H1 (cell line): ENCODE results near the gene ELMO1. TPM values are rescaled to one million over a fixed set of nuclear protein-coding genes. Genes with fewer than 3 reads are reported as not detected.

Experiments used
- CTCF ChIA-PET: fragments of 300-600 bp; sonication (Branson Sonifier 250); formaldehyde crosslinking; loops from one replicate; lab custom pipeline; 2021; ENCODE audit not compliant: partially characterized antibody; lab: Charles Lee
- POLR2A ChIA-PET: fragments of 300-600 bp; sonication (Branson Sonifier 250); formaldehyde crosslinking; loops from one replicate; lab custom pipeline; 2021; ENCODE audit warnings: inconsistent platforms; ENCODE audit not compliant: partially characterized antibody; lab: Charles Lee
- DNase-seq, 2 experiments: peaks; one replicate each; pipeline versions ENCODE4 v3.0.0 to v3.0.0-alpha.2; 2010 to 2022; ENCODE audit warnings: low spot score in 2 of 2, low read depth in 1 of 2, mixed read lengths in 1 of 2
- FAIRE-seq: peaks from 2 replicates; lab custom pipeline; 2011; peaks lifted over from hg19 to GRCh38; lab: Jason Lieb, UNC
- H2AFZ ChIP-seq: 2 replicates; pipeline ENCODE4 v1.8.1; 2012; ENCODE audit warnings: low read length, inconsistent platforms
- H2AK5ac ChIP-seq: 2 replicates; pipeline ENCODE4 v1.6.1; 2013; ENCODE audit warnings: low read depth, low read length
- H2BK120ac ChIP-seq: replicated peaks from 2 replicates; pipeline ENCODE3; 2013; ENCODE audit warnings: low read depth, low read length, inconsistent platforms
- H2BK12ac ChIP-seq: 2 replicates; pipeline ENCODE4 v1.6.1; 2013; ENCODE audit warnings: low read depth, low read length
- H2BK15ac ChIP-seq: 2 replicates; pipeline ENCODE4 v1.6.1; 2013; ENCODE audit warnings: low read length
- H2BK20ac ChIP-seq: 2 replicates; pipeline ENCODE4 v1.6.1; 2013; ENCODE audit warnings: low read length
- H2BK5ac ChIP-seq: 2 replicates; pipeline ENCODE4 v1.6.1; 2013; ENCODE audit warnings: low read depth, low read length
- H3K14ac ChIP-seq: 2 replicates; pipeline ENCODE4 v1.6.1; 2013; ENCODE audit warnings: inconsistent platforms; ENCODE audit not compliant: insufficient read length
- H3K18ac ChIP-seq: 2 replicates; pipeline ENCODE4 v1.6.1; 2013; ENCODE audit warnings: low read length; ENCODE audit errors: extremely low read depth
- H3K23ac ChIP-seq: 2 replicates; pipeline ENCODE4 v1.6.1; 2013; ENCODE audit warnings: inconsistent platforms; ENCODE audit not compliant: insufficient read length
- H3K23me2 ChIP-seq: 2 replicates; pipeline ENCODE4 v1.6.1; 2013; ENCODE audit warnings: low read depth, low read length
- H3K27ac ChIP-seq: 2 replicates; pipeline ENCODE4 v1.6.1; 2011; ENCODE audit warnings: low read depth, low read length, inconsistent platforms
- H3K27me3 ChIP-seq, 4 experiments: replicated peaks in 1 of 4; 1 replicate in 1 of 4; 2 replicates in 3 of 4; pipeline versions ENCODE4 v1.6.1 to v1.8.1; 2011 to 2013; ENCODE audit warnings: low read length in 3 of 4, mild to moderate bottlenecking in 3 of 4, inconsistent platforms in 2 of 4, mixed read lengths in 2 of 4, moderate library complexity in 1 of 4; ENCODE audit not compliant: control insufficient read depth in 3 of 4, insufficient read depth in 3 of 4; ENCODE audit errors: extremely low read depth in 1 of 4
- H3K36me3 ChIP-seq, 4 experiments: 2 replicates each; pipeline versions ENCODE4 v1.6.1 to v1.8.1; 2011 to 2013; ENCODE audit warnings: mild to moderate bottlenecking in 4 of 4, low read length in 3 of 4, moderate library complexity in 2 of 4, control low read depth in 1 of 4, inconsistent platforms in 1 of 4; ENCODE audit not compliant: insufficient read depth in 4 of 4, control insufficient read depth in 2 of 4
- H3K4ac ChIP-seq: replicated peaks from 2 replicates; pipeline ENCODE3; 2013; ENCODE audit warnings: low read length, low read depth, mixed read lengths, inconsistent platforms; ENCODE audit not compliant: insufficient read length
- H3K4me1 ChIP-seq, 4 experiments: replicated peaks in 1 of 4; 1 replicate in 1 of 4; 2 replicates in 3 of 4; pipeline versions ENCODE4 v1.6.1 to v1.8.1; 2011 to 2013; ENCODE audit warnings: low read length in 3 of 4, inconsistent platforms in 2 of 4, mixed read lengths in 1 of 4; ENCODE audit not compliant: insufficient read depth in 4 of 4, control insufficient read depth in 3 of 4
- H3K4me2 ChIP-seq, 2 experiments: 2 replicates each; pipeline versions ENCODE4 v1.6.1 to v1.8.1; 2011 to 2013; ENCODE audit warnings: low read depth in 2 of 2, low read length in 2 of 2, control low read depth in 1 of 2, inconsistent platforms in 1 of 2, mild to moderate bottlenecking in 1 of 2; ENCODE audit not compliant: insufficient read depth in 1 of 2
- H3K4me3 ChIP-seq, 4 experiments: fragments of 200-600, 300-600 bp in 1 of 4; sonication (generic), shearing (Covaris generic), sonication (Bioruptor Twin) in 1 of 4; 2 replicates each; pipeline versions ENCODE4 v1.5.1 to v1.8.1; 2011 to 2016; ENCODE audit warnings: low read length in 4 of 4, low read depth in 3 of 4, control low read depth in 2 of 4, inconsistent platforms in 2 of 4, mild to moderate bottlenecking in 2 of 4, mixed read lengths in 1 of 4, moderate library complexity in 1 of 4; ENCODE audit not compliant: insufficient read depth in 2 of 4; ENCODE audit errors: extremely low read depth in 1 of 4
- H3K56ac ChIP-seq: replicated peaks from 2 replicates; pipeline ENCODE3; 2013; ENCODE audit warnings: low read depth, mild to moderate bottlenecking, mixed read lengths, low read length, inconsistent platforms; ENCODE audit not compliant: insufficient read length
- H3K79me1 ChIP-seq: 2 replicates; pipeline ENCODE4 v1.6.1; 2013; ENCODE audit warnings: low read depth, low read length, control low read depth
- H3K79me2 ChIP-seq, 2 experiments: 2 replicates each; pipeline versions ENCODE4 v1.6.1 to v1.8.1; 2012 to 2013; ENCODE audit warnings: low read length in 2 of 2, mild to moderate bottlenecking in 2 of 2, inconsistent platforms in 1 of 2; ENCODE audit not compliant: insufficient read depth in 2 of 2, control insufficient read depth in 1 of 2
- H3K9ac ChIP-seq, 4 experiments: replicated peaks in 1 of 4; 1 replicate in 1 of 4; 2 replicates in 3 of 4; pipeline versions ENCODE4 v1.6.1 to v1.8.1; 2011 to 2013; ENCODE audit warnings: low read depth in 3 of 4, low read length in 3 of 4, control low read depth in 2 of 4, mild to moderate bottlenecking in 2 of 4, moderate library complexity in 2 of 4, inconsistent platforms in 1 of 4; ENCODE audit errors: extremely low read depth in 1 of 4
- H3K9me3 ChIP-seq, 2 experiments: 2 replicates each; pipeline versions ENCODE4 v1.6.1 to v1.8.1; 2012 to 2013; ENCODE audit warnings: mild to moderate bottlenecking in 2 of 2, moderate library complexity in 2 of 2, control low read depth in 1 of 2, inconsistent platforms in 1 of 2, low read depth in 1 of 2, low read length in 1 of 2, mixed read lengths in 1 of 2; ENCODE audit not compliant: insufficient read depth in 2 of 2
- H4K20me1 ChIP-seq, 2 experiments: replicated peaks in 1 of 2; 2 replicates each; pipeline versions ENCODE3 to v1.8.1; 2011 to 2013; ENCODE audit warnings: inconsistent platforms in 2 of 2, low read length in 2 of 2, mild to moderate bottlenecking in 1 of 2; ENCODE audit not compliant: insufficient read depth in 2 of 2, control insufficient read depth in 1 of 2
- H4K5ac ChIP-seq: 2 replicates; pipeline ENCODE4 v1.6.1; 2013; ENCODE audit warnings: low read length, low read depth, mixed read lengths, inconsistent platforms; ENCODE audit not compliant: insufficient read length
- H4K8ac ChIP-seq: 2 replicates; pipeline ENCODE4 v1.8.0; 2013; ENCODE audit warnings: mild to moderate bottlenecking, moderate library complexity, low read length, inconsistent platforms; ENCODE audit not compliant: insufficient read depth; ENCODE audit errors: extremely low read depth
- H4K91ac ChIP-seq: replicated peaks from 2 replicates; pipeline ENCODE3; 2013; ENCODE audit warnings: low read length, mixed read lengths, inconsistent platforms; ENCODE audit not compliant: insufficient read length
- EP300 ChIP-seq, 2 experiments: IDR thresholded peaks; 1 replicate in 1 of 2; 2 replicates in 1 of 2; pipeline ENCODE4 v1.6.1; 2011 to 2012; ENCODE audit warnings: low read depth in 2 of 2, low read length in 2 of 2, mild to moderate bottlenecking in 2 of 2, borderline replicate concordance in 1 of 2, inconsistent platforms in 1 of 2, moderate library complexity in 1 of 2
- JUND ChIP-seq: IDR thresholded peaks from 2 replicates; pipeline ENCODE4 v1.6.1; 2011; ENCODE audit warnings: mild to moderate bottlenecking, improper control_type of control experiment, low read length
- PHF8 ChIP-seq: fragments of 200-600 bp; sonication (generic); conservative IDR thresholded peaks from 2 replicates; pipeline ENCODE4 v1.7.1; 2012; ENCODE audit warnings: low read depth, mild to moderate bottlenecking, inconsistent platforms, low read length, moderate library complexity
- POLR2AphosphoS5 ChIP-seq: IDR thresholded peaks from 2 replicates; pipeline ENCODE4 v1.6.1; 2011; ENCODE audit warnings: low read depth, low read length
- POU5F1 ChIP-seq: IDR thresholded peaks from 2 replicates; pipeline ENCODE4 v1.6.1; 2011; ENCODE audit warnings: low read depth, mild to moderate bottlenecking, low read length, moderate library complexity
- RXRA ChIP-seq: IDR thresholded peaks from 2 replicates; pipeline ENCODE4 v1.6.1; 2011; ENCODE audit warnings: low read depth, mild to moderate bottlenecking, low read length, moderate library complexity; ENCODE audit not compliant: insufficient read depth
- SAP30 ChIP-seq: fragments of 300-600 bp; sonication (generic); IDR thresholded peaks from 2 replicates; pipeline ENCODE4 v1.7.1; 2012; ENCODE audit warnings: low read length, moderate library complexity, mild to moderate bottlenecking, inconsistent platforms; ENCODE audit not compliant: insufficient read depth, insufficient replicate concordance
- SIX5 ChIP-seq: IDR thresholded peaks from 2 replicates; pipeline ENCODE4 v1.6.1; 2011; ENCODE audit warnings: mild to moderate bottlenecking, low read depth, low read length
- SP1 ChIP-seq: IDR thresholded peaks from 2 replicates; pipeline ENCODE4 v1.6.1; 2011; ENCODE audit warnings: low read depth, low read length
- SRF ChIP-seq: IDR thresholded peaks from 2 replicates; pipeline ENCODE4 v1.6.1; 2011; ENCODE audit warnings: mild to moderate bottlenecking, low read depth, low read length, moderate library complexity
- USF2 ChIP-seq: IDR thresholded peaks from 2 replicates; pipeline ENCODE4 v1.6.1; 2011; ENCODE audit warnings: low read length, improper control_type of control experiment
- WGBS, 2 experiments: shearing (Covaris generic) in 1 of 2; methylation state at CpG; one replicate each; pipeline versions ENCODE4 v1.1.6 to v1.1.7; 2013 to 2015; ENCODE audit warnings: low lambda C conversion rate in 2 of 2, mixed read lengths in 2 of 2, inconsistent platforms in 1 of 2, low coverage in 1 of 2, missing lambda C conversion rate in 1 of 2; ENCODE audit not compliant: insufficient replicate concordance in 2 of 2, insufficient coverage in 1 of 2, insufficient read length in 1 of 2; ENCODE audit errors: extremely low coverage in 1 of 2, missing lambda C conversion rate in 1 of 2; 5-methylcytosine and 5-hydroxymethylcytosine counted together
- polyA plus RNA-seq, 7 experiments: library from polyadenylated mRNA; depleted of rRNA in 3 of 7; stranded (reverse) in 5 of 7; unstranded in 2 of 7; fragments of >200 nt in 5 of 7; fragments of 200-250 nt in 2 of 7; gene quantifications; 1 replicate in 5 of 7; 2 replicates in 1 of 7; 4 replicates in 1 of 7; pipeline versions ENCODE4 v1.2.1 to v1.2.3, GENCODE V29; 2011 to 2013; ENCODE audit warnings: missing spikeins in 2 of 7, mixed read lengths in 2 of 7
- total RNA-seq: library from RNA; stranded (reverse); fragmentation: NEBNext Ultra II Directional; extraction: Animal tissue kit (Norgen Biotek cat#: 25700); gene quantifications from 2 replicates; pipeline ENCODE4 v1.2.1, GENCODE V29; 2021

ELMO1 gene
- total and polyA plus RNA-seq, 2 of the 8 experiments (the other 6 are each of a cell fraction or from before 2014, with no cell fraction given): 18.4 to 21.0 TPM

GRCh38 chr7:36943591-36944435 is 504.9 kb downstream of the ELMO1 start:
- Histone ChIP-seq H3K4me1 (peaks cover 0 to 7% (median 2%) of the 10 kb centered on the region in 4 experiments; a peak in 1 of 7 replicates), H3K18ac (no peak overlapping the region), H3K56ac (no peak overlapping the region), H3K9me3 (peaks cover 0 to 7% of the 10 kb centered on the region in 2 experiments; a peak in 1 of 4 replicates), H2BK5ac (no peak overlapping the region), H3K9ac (no peak overlapping the region), H4K91ac (no peak overlapping the region), H3K27ac (no peak overlapping the region), H3K4me2 (no peak overlapping the region), H3K79me1 (no peaks in the 10 kb centered on the region), H3K14ac (no peak overlapping the region), H3K23me2 (no peaks in the 10 kb centered on the region), H2BK12ac (no peak overlapping the region), H3K79me2 (no peaks in the 10 kb centered on the region), H3K4ac (no peak overlapping the region), H3K27me3 (no peaks in the 10 kb centered on the region), H3K36me3 (no peaks in the 10 kb centered on the region; a peak in 1 of 8 replicates), H3K4me3 (no peak overlapping the region), H4K8ac (no peak overlapping the region), H2BK15ac (no peak overlapping the region), H4K20me1 (no peaks in the 10 kb centered on the region), H2BK120ac (no peak overlapping the region), H4K5ac (no peak overlapping the region), H3K23ac (no peak overlapping the region), H2AFZ (no peak overlapping the region), H2BK20ac (no peak overlapping the region), H2AK5ac (no peak overlapping the region)
- CTCF ChIA-PET: interaction anchor here (1.0 to 1.7 kb wide), 6 partner anchors 10 to 43 kb away, joined by 3 to 4 read pairs (median 4); no protein-coding TSS in a partner anchor
- 86% methylated on average over 8 of the region's 8 CpGs; no CpG with 5 or more reads in 1 of the 2 experiments for WGBS, 2 experiments
- POLR2A ChIA-PET: no interaction called here
- DNase-seq: no peak
- no peak for FAIRE-seq
- TF ChIP-seq SRF: no peak
- no peak for TF ChIP-seq PHF8
- TF ChIP-seq RXRA: no peak
- TF ChIP-seq USF2: no peak
- TF ChIP-seq SAP30: no peak
- TF ChIP-seq JUND: no peak
- TF ChIP-seq SP1: no peak
- no peak for TF ChIP-seq SIX5
- TF ChIP-seq POU5F1: no peak
- TF ChIP-seq POLR2AphosphoS5: no peak
- no peak for TF ChIP-seq EP300 (IDR thresholded peaks at IDR 0.05; ENCODE audit: borderline replicate concordance in 1 of 2, low read depth in 2 of 2, low read length in 2 of 2)
